Measurements from ENCODE around the gene ZDHHC14. TPM values are rescaled to one million over a fixed set of nuclear protein-coding genes. Genes with fewer than 3 reads are reported as not detected.

Gene ZDHHC14
- total and polyA plus RNA-seq, 2 experiments from 2014 or later = 3.0 to 7.4 TPM

DNA sequence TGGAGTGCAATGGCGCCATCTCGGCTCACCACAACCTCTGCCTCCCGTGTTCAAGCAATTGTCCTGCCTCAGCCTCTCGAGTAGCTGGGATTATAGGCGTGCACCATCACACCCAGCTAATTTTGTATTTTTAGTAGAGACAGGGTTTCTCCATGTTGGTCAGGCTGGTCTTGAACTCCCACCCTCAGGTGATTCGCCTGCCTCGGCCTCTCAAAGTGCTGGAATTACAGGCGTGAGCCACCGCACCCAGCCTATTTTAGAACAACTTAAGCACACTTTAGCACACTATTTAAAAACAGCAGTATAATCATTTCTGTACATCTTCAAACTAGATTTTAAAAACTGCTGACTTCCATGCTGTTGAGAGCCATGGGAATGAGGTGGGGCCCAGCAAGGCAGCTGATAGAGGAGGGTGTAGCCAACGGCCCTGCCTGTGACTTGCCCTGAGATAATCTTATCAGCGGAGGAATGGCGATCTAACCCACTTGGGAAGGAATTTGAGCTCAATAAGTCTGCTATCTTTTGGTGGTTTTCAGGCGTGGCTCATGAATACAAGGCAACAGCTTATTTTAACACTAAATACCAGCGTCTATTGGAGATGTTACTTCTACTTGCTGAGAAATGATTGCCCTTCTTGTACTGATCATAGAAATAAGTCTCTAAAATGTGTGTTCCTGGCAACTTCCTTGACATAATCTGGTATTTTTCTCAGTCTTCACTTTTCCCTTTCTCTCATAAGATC, 12.1 kb downstream of the ZDHHC14 start:
- H3K27ac Mint-ChIP-seq = no peak overlapping the region
- no peaks in the 10 kb centered on the region for H3K9me2 ChIP-seq (ENCODE audit: insufficient read depth)
- no peak for ATAC-seq

DNA sequence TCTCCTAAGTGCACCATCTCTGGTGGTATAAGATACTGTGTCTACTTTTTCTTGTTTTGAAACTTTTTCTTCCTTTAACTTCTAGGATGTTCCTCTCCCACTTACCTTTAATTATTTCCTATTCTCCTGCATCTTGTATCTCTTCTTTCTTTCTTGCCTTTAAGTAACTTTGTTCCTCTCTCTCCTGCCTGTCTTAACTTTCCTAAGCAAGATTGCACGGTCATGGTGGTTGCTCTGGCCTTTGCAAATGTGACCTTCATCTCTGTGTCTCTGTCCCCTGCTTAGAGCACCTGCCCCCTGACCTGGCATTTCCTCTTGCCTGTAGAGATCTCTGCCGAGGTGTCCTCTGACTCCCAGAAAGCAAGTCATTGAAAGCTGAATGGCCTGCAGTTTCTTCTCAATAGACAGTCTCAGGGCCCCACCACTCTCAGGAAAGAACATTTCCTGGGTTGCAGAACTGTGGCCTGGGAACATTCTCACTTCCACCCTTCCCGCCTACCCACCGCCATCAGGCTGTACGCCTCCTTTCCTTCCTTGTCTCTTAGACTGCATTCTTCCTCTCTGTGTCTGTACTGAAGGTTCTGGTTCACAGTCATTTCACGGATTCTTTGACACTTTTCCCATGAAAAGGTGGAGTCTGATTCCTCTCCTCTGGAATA, 12.8 kb downstream of the ZDHHC14 start:
- H3K27ac Mint-ChIP-seq = no peak overlapping the region; the same call in 1 of the 2 replicates
- TF ChIP-seq, protein P1, sequence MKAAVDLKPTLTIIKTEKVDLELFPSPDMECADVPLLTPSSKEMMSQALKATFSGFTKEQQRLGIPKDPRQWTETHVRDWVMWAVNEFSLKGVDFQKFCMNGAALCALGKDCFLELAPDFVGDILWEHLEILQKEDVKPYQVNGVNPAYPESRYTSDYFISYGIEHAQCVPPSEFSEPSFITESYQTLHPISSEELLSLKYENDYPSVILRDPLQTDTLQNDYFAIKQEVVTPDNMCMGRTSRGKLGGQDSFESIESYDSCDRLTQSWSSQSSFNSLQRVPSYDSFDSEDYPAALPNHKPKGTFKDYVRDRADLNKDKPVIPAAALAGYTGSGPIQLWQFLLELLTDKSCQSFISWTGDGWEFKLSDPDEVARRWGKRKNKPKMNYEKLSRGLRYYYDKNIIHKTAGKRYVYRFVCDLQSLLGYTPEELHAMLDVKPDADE (IDR thresholded peaks at IDR 0.05) = no peak
- TF ChIP-seq, protein P2, sequence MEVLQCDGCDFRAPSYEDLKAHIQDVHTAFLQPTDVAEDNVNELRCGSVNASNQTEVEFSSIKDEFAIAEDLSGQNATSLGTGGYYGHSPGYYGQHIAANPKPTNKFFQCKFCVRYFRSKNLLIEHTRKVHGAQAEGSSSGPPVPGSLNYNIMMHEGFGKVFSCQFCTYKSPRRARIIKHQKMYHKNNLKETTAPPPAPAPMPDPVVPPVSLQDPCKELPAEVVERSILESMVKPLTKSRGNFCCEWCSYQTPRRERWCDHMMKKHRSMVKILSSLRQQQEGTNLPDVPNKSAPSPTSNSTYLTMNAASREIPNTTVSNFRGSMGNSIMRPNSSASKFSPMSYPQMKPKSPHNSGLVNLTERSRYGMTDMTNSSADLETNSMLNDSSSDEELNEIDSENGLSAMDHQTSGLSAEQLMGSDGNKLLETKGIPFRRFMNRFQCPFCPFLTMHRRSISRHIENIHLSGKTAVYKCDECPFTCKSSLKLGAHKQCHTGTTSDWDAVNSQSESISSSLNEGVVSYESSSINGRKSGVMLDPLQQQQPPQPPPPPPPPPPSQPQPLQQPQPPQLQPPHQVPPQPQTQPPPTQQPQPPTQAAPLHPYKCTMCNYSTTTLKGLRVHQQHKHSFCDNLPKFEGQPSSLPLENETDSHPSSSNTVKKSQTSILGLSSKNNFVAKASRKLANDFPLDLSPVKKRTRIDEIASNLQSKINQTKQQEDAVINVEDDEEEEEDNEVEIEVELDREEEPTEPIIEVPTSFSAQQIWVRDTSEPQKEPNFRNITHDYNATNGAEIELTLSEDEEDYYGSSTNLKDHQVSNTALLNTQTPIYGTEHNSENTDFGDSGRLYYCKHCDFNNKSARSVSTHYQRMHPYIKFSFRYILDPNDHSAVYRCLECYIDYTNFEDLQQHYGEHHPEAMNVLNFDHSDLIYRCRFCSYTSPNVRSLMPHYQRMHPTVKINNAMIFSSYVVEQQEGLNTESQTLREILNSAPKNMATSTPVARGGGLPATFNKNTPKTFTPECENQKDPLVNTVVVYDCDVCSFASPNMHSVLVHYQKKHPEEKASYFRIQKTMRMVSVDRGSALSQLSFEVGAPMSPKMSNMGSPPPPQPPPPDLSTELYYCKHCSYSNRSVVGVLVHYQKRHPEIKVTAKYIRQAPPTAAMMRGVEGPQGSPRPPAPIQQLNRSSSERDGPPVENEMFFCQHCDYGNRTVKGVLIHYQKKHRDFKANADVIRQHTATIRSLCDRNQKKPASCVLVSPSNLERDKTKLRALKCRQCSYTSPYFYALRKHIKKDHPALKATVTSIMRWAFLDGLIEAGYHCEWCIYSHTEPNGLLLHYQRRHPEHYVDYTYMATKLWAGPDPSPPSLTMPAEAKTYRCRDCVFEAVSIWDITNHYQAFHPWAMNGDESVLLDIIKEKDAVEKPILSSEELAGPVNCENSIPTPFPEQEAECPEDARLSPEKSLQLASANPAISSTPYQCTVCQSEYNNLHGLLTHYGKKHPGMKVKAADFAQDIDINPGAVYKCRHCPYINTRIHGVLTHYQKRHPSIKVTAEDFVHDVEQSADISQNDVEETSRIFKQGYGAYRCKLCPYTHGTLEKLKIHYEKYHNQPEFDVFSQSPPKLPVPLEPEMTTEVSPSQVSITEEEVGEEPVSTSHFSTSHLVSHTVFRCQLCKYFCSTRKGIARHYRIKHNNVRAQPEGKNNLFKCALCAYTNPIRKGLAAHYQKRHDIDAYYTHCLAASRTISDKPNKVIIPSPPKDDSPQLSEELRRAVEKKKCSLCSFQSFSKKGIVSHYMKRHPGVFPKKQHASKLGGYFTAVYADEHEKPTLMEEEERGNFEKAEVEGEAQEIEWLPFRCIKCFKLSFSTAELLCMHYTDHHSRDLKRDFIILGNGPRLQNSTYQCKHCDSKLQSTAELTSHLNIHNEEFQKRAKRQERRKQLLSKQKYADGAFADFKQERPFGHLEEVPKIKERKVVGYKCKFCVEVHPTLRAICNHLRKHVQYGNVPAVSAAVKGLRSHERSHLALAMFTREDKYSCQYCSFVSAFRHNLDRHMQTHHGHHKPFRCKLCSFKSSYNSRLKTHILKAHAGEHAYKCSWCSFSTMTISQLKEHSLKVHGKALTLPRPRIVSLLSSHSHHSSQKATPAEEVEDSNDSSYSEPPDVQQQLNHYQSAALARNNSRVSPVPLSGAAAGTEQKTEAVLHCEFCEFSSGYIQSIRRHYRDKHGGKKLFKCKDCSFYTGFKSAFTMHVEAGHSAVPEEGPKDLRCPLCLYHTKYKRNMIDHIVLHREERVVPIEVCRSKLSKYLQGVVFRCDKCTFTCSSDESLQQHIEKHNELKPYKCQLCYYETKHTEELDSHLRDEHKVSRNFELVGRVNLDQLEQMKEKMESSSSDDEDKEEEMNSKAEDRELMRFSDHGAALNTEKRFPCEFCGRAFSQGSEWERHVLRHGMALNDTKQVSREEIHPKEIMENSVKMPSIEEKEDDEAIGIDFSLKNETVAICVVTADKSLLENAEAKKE (CRISPR knock-in tag; IDR thresholded peaks at IDR 0.05) = no peak
- no peak for TF ChIP-seq CREB1 (CRISPR knock-in tag; IDR thresholded peaks at IDR 0.05; ENCODE audit: low read depth)
- TF ChIP-seq NANOG (IDR thresholded peaks at IDR 0.05; ENCODE audit: borderline replicate concordance) = no peak
- no peak for TF ChIP-seq ZNF114 (CRISPR knock-in tag; IDR thresholded peaks at IDR 0.05)
- TF ChIP-seq ZNF331 (CRISPR knock-in tag; IDR thresholded peaks at IDR 0.05; ENCODE audit: low read depth) = no peak
- no peak for TF ChIP-seq JUNB (IDR thresholded peaks at IDR 0.05; ENCODE audit: unreplicated experiment)
- TF ChIP-seq POLR2AphosphoS5 (IDR thresholded peaks at IDR 0.05; ENCODE audit: low read depth) = no peak

More for the DNA sequence above, 12.1 kb downstream of the ZDHHC14 start:
- TF ChIP-seq, protein P1 (IDR thresholded peaks at IDR 0.05) = no peak
- Histone ChIP-seq H3K4me3 (no peak overlapping the region), H3K27me3 (ENCODE audit: insufficient read depth) (no peaks in the 10 kb centered on the region), H3K4me1 (ENCODE audit: insufficient read depth) (no peaks in the 10 kb centered on the region), H3F3A (replicated peaks; ENCODE audit: low read depth) (no peaks in the 10 kb centered on the region), H3K4me2 (no peak overlapping the region), H2AFZ (no peak overlapping the region), H3K27ac (ENCODE audit: low read depth) (no peak overlapping the region), H4K20me1 (replicated peaks; ENCODE audit: insufficient read depth) (no peaks in the 10 kb centered on the region), H3K79me2 (replicated peaks; ENCODE audit: insufficient read depth) (no peaks in the 10 kb centered on the region), H3K36me3 (ENCODE audit: insufficient read depth) (peaks cover 3% of the 10 kb centered on the region; the same call in 1 of the 2 replicates)
- Mint-ChIP-seq H3K4me3 (no peak overlapping the region), H3K27me3 (ENCODE audit: insufficient read depth, low read depth, poor library complexity) (peaks cover 3% of the 10 kb centered on the region), H3K36me3 (ENCODE audit: low read depth) (peaks cover 15% of the 10 kb centered on the region; the same call in 2 of the 3 replicates), H3K9me3 (peaks cover 12% of the 10 kb centered on the region), H3K4me1 (peaks cover 11% of the 10 kb centered on the region; the same call in 2 of the 3 replicates)
- DNase-seq (ENCODE audit: low spot score) = no peak

More for the DNA sequence above, 12.8 kb downstream of the ZDHHC14 start:
- no peaks in the 10 kb centered on the region for H3F3A ChIP-seq (replicated peaks; ENCODE audit: low read depth)
- H3K36me3 ChIP-seq (ENCODE audit: insufficient read depth) = peaks cover 3% of the 10 kb centered on the region; the same call in 1 of the 2 replicates
- Mint-ChIP-seq H3K9me3 (peaks cover 12% of the 10 kb centered on the region), H3K36me3 (ENCODE audit: low read depth) (peaks cover 15% of the 10 kb centered on the region; the same call in 2 of the 3 replicates), H3K27me3 (ENCODE audit: insufficient read depth, low read depth, poor library complexity) (peaks cover 3% of the 10 kb centered on the region), H3K4me3 (no peak overlapping the region), H3K4me1 (peaks cover 18% of the 10 kb centered on the region)
- no peak overlapping the region for H3K27ac ChIP-seq (ENCODE audit: low read depth)
- 0 out of 2 replicates have a peak, but pooled peaks cover 4% of the 10 kb centered on the region for H3K4me1 ChIP-seq (ENCODE audit: insufficient read depth)
- no peaks in the 10 kb centered on the region for H3K79me2 ChIP-seq (replicated peaks; ENCODE audit: insufficient read depth)
- no peaks in the 10 kb centered on the region for H3K27me3 ChIP-seq (ENCODE audit: insufficient read depth)
- no peak overlapping the region for H2AFZ ChIP-seq
- H4K20me1 ChIP-seq (replicated peaks; ENCODE audit: insufficient read depth) = no peaks in the 10 kb centered on the region
- ATAC-seq = no peak
- no peak overlapping the region for H3K4me3 ChIP-seq
- DNase-seq (ENCODE audit: low spot score) = no peak
- no peak overlapping the region for H3K4me2 ChIP-seq
- H3K9me2 ChIP-seq (ENCODE audit: insufficient read depth) = no peaks in the 10 kb centered on the region
